ENCODE results near the gene CDH15. TPM values are rescaled to one million over a fixed set of nuclear protein-coding genes. Genes with fewer than 3 reads are reported as not detected.
A peak's percentile ranks its signal among the peaks of the same experiment; 100 is the strongest.
"Not testable (repeated sequence)": the region's sequence is repeated elsewhere in the genome, so short reads cannot be mapped to it uniquely, and the experiment has no call there.

Gene CDH15
- total RNA-seq, 2 experiments from 2014 or later, result not detected

DNA sequence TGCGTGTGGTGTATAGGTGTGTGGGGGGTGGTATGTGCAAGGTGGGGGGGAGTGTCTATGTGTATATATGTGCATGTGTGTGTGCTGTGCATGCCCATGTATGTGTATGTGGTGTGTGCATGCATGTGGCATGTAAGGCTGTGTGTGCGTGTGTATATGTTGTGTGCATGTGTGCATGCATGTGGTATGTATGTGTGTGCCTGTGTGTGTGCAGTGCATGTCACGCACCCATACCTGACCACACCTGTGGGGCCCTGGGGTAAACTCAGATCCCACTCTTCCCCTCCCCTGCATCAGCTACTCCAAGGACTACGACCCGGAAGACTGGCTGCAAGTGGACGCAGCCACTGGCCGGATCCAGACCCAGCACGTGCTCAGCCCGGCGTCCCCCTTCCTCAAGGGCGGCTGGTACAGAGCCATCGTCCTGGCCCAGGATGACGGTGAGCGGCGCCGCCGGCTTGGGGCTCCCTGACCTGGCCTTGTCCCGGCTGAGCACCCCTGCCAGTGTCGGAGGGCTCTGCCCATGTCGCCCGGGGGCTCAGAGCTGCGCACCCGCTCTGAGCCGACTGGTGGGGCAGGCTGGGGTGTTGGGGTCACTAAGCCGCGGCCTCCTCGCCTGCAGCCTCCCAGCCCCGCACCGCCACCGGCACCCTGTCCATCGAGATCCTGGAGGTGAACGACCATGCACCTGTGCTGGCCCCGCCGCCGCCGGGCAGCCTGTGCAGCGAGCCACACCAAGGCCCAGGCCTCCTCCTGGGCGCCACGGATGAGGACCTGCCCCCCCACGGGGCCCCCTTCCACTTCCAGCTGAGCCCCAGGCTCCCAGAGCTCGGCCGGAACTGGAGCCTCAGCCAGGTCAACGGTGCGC, 19.7 kb downstream of the CDH15 start:
- intact Hi-C loops (cut with micrococcal nuclease), result no loop called here
- DNase-seq, result no peak
- Mint-ChIP-seq H3K4me3 (peak overlapping the region; percentile 12), H3K4me1 (ENCODE audit: low read depth) (no peaks in the 10 kb centered on the region), H3K27ac (no peak overlapping the region), H3K9me3 (peaks cover 2% of the 10 kb centered on the region), H3K36me3 (no peaks in the 10 kb centered on the region), H3K27me3 (no peaks in the 10 kb centered on the region)
- ChIA-PET POLR2A (no interaction called here), CTCF (no interaction called here)

DNA sequence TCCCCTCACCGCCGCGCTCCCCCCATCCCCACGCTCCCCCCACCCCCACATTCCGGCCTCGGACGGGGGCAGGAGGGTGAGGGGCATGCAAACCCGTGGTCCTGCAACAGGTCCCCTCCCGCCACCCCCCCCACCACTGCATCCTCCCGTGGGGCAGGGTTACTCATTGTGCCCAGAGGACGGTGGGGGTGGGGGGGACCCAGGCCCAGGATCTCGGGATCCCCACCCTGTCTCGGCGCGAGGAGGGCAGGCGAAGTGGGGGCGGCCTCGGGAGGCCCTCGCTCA, 20.3 kb downstream of the CDH15 start:
- Mint-ChIP-seq H3K27me3 (no peaks in the 10 kb centered on the region), H3K27ac (no peak overlapping the region), H3K9me3 (peaks cover 2% of the 10 kb centered on the region), H3K4me1 (ENCODE audit: low read depth) (no peaks in the 10 kb centered on the region), H3K36me3 (no peaks in the 10 kb centered on the region), H3K4me3 (no peak overlapping the region)
- no peak for DNase-seq
- intact Hi-C loops (cut with micrococcal nuclease), result loop anchor here (1.0 kb wide), 1 partner anchor 21 kb away; the partner anchor contains the start of gene CDH15
- ChIA-PET CTCF (no interaction called here), POLR2A (no interaction called here)

DNA sequence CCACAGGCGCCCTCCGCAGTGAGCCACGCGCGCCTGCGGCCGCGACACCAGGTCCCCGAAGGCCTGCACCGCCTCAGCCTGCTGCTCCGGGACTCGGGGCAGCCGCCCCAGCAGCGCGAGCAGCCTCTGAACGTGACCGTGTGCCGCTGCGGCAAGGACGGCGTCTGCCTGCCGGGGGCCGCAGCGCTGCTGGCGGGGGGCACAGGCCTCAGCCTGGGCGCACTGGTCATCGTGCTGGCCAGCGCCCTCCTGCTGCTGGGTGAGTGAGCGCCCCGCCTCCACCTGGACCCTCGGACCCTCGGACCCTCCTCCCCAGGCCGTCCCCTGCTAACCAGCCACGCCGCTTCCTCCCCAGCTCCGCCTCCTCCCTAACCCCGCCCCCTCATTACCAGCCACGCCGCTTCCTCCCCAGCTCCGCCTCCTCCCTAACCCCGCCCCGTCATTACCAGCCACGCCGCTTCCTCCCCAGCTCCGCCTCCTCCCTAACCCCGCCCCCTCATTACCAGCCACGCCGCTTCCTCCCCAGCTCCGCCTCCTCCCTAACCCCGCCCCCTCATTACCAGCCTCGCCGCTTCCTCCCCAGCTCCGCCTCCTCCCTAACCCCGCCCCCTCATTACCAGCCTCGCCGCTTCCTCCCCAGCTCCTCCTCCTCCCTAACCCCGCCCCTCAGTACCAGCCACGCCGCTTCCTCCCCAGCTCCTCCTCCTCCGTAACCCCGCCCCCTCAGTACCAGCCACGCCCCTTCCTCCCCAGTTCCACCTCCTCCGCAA, 20.8 kb downstream of the CDH15 start:
- H3K36me3 Mint-ChIP-seq; H3K4me3 Mint-ChIP-seq; H3K27ac Mint-ChIP-seq; H3K4me1 Mint-ChIP-seq (ENCODE audit: low read depth); H3K9me3 Mint-ChIP-seq; H3K27me3 Mint-ChIP-seq: not testable (repeated sequence)
- ChIA-PET CTCF (interaction anchor here (0.6 to 0.7 kb wide), 2 partner anchors 24 to 455 kb away, joined by 3 to 9 read pairs; no protein-coding TSS in a partner anchor), POLR2A (interaction anchor here (0.7 to 1.4 kb wide), 3 partner anchors 9 to 336 kb away, joined by 3 to 4 read pairs (median 4); partner anchors contain the start of genes GALNS, TRAPPC2L and ZNF778)
- peak; percentile 90 for DNase-seq
- intact Hi-C loops (cut with micrococcal nuclease), result loop anchor here (1.0 kb wide), 1 partner anchor 21 kb away; the partner anchor contains the start of gene CDH15

DNA sequence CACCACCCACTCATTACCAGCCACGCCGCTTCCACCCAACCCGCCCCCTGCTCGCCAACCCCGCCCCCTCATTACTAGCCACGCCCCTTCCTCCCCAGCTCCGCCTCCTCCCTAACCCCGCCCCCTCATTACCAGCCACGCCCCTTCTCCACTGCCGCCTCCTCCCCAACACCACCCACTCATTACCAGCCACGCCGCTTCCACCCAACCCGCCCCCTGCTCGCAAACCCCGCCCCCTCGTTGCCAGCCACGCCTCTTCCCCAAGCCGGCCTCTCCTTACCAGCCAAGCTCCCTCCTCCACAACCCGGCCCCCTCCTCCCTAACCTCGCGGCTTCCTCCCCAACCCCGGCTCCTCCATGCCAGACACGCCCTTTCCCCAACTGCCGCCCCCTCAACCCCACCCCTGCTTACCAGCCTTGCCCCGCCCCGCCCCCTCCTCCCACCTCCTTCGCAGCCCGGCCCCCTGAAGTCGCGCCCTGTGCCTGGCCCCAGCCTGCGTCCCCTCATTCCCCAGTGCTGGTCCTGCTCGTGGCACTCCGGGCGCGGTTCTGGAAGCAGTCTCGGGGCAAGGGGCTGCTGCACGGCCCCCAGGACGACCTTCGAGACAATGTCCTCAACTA, 21.5 kb downstream of the CDH15 start:
- Mint-ChIP-seq H3K27ac (no peak overlapping the region), H3K36me3 (no peaks in the 10 kb centered on the region), H3K4me3 (no peak overlapping the region), H3K27me3 (no peaks in the 10 kb centered on the region), H3K9me3 (no peaks in the 10 kb centered on the region), H3K4me1 (ENCODE audit: low read depth) (no peaks in the 10 kb centered on the region)
- intact Hi-C loops (cut with micrococcal nuclease), result loop anchor here (1.0 kb wide), 1 partner anchor 22 kb away; the partner anchor contains the start of gene CDH15
- DNase-seq, result peak; percentile 74
- ChIA-PET POLR2A (interaction anchor here (0.9 to 1.4 kb wide), 2 partner anchors 9 to 336 kb away, joined by 3 to 4 read pairs; partner anchors contain the start of genes GALNS and TRAPPC2L), CTCF (interaction anchor here (0.7 kb wide), 1 partner anchor 23 kb away, joined by 9 read pairs; no protein-coding TSS in a partner anchor)

DNA sequence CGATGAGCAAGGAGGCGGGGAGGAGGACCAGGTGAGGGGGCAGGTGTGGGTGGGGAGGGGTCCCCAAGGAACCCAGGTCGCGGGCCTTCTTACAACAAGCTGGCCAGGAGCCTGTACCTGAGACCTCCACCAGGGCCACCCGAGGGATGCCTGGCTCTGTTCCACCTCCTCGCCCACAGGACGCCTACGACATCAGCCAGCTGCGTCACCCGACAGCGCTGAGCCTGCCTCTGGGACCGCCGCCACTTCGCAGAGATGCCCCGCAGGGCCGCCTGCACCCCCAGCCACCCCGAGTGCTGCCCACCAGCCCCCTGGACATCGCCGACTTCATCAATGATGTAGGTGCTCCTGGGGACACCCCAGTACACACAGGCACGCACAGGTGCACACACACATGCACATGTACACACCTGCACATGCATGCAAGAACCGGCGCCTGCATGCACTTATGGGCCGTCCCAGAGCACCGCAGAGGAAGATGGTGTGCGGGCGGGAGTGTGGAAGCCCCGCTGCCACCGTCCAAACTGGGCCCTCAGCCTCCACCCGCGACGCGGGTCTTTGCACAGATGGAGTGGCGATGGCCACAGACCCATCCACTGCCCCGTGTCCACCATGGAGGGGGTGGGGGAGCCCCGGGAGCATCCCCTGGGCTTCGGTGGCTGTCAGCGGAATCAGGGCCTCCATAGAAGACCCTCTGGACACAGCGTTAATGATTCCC, 22.2 kb downstream of the CDH15 start:
- no peak overlapping the region for H3K27ac Mint-ChIP-seq
- H3K4me3 Mint-ChIP-seq, result no peak overlapping the region
- no peaks in the 10 kb centered on the region for H3K36me3 Mint-ChIP-seq
- no peaks in the 10 kb centered on the region for H3K4me1 Mint-ChIP-seq (ENCODE audit: low read depth)
- intact Hi-C loops (cut with micrococcal nuclease), result no loop called here
- peak; percentile 16 for DNase-seq
- POLR2A ChIA-PET, result interaction anchor here (1.4 kb wide), 1 partner anchor 337 kb away, joined by 4 read pairs; the partner anchor contains the start of genes GALNS and TRAPPC2L
- H3K9me3 Mint-ChIP-seq, result no peaks in the 10 kb centered on the region
- CTCF ChIA-PET, result no interaction called here
- H3K27me3 Mint-ChIP-seq, result no peaks in the 10 kb centered on the region

DNA sequence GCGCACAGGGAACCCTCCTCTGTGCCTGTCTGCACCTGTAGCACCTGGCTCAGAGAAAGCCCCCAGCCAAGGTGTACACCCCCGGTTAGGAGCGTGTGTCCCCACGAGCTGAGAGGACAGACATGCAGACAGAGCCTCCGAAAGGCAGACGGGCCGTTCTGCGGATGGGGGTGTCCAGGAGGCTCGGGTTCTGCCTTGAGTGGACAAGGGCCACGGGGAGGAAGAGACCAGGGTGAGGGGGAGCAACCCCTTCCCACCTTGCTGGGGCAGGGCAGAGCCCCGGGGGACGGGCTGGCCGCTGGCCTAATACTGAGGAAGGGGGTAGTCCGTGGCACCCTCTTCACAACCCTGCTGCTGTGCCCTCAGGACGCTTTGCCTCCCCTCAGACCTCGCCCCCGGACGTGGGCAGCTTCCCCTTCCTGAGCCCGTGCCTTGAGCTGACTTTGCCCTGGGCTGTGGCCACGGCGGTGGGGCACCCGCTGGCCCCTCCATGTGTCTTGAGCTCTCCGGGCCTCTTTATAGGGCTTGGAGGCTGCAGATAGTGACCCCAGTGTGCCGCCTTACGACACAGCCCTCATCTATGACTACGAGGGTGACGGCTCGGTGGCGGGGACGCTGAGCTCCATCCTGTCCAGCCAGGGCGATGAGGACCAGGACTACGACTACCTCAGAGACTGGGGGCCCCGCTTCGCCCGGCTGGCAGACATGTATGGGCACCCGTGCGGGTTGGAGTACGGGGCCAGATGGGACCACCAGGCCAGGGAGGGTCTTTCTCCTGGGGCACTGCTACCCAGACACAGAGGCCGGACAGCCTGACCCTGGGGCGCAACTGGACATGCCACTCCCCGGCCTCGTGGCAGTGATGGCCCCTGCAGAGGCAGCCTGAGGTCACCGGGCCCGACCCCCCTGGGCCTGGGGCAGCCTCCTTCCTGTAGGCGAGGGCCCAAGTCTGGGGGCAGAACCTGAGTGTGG, 23.1 kb downstream of the CDH15 start:
- CTCF ChIA-PET, result no interaction called here
- DNase-seq, result no peak
- Mint-ChIP-seq H3K36me3 (no peaks in the 10 kb centered on the region), H3K4me1 (ENCODE audit: low read depth) (no peaks in the 10 kb centered on the region), H3K27ac (no peak overlapping the region), H3K9me3 (no peaks in the 10 kb centered on the region), H3K27me3 (peaks cover 5% of the 10 kb centered on the region), H3K4me3 (no peak overlapping the region)
- intact Hi-C loops (cut with micrococcal nuclease), result no loop called here
- POLR2A ChIA-PET, result no interaction called here

DNA sequence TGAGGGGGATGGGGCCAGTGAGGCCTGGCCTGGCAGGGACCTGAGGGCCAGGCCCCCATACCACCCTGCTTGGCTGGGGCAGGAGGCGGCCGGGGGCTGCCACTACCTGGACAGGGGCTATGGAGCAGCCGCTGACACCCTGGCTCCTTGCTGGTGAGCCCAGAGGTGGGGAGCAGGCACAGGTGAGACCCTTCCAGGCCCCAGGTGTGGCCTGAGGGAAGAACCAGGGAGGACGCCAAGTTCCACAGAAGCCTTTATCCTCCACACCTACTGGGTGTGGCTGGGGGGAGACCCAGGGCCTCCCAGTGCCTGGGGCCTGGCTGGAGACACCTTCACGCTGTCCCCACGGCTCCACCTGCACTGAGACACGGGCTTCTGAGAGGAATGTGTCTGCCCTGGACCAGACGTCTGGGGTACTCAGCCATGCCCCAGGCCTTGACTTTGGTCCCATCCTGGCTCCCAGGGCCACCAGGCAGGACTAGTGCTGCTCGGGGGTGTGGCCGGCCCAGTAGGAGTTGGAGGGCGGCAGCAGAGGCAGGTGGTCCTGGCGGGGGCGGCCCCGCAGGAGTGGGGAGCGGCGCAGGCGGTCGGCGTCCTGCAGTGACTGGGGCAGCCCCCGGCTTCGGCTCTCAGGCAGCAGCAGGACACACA, 24.1 kb downstream of the CDH15 start:
- intact Hi-C loops (cut with micrococcal nuclease), result no loop called here
- Mint-ChIP-seq H3K4me1 (ENCODE audit: low read depth) (peaks cover 8% of the 10 kb centered on the region), H3K4me3 (no peak overlapping the region), H3K27me3 (peaks cover 12% of the 10 kb centered on the region), H3K9me3 (no peaks in the 10 kb centered on the region), H3K27ac (no peak overlapping the region), H3K36me3 (no peaks in the 10 kb centered on the region)
- DNase-seq, result no peak
- CTCF ChIA-PET, result no interaction called here
- POLR2A ChIA-PET, result no interaction called here

DNA sequence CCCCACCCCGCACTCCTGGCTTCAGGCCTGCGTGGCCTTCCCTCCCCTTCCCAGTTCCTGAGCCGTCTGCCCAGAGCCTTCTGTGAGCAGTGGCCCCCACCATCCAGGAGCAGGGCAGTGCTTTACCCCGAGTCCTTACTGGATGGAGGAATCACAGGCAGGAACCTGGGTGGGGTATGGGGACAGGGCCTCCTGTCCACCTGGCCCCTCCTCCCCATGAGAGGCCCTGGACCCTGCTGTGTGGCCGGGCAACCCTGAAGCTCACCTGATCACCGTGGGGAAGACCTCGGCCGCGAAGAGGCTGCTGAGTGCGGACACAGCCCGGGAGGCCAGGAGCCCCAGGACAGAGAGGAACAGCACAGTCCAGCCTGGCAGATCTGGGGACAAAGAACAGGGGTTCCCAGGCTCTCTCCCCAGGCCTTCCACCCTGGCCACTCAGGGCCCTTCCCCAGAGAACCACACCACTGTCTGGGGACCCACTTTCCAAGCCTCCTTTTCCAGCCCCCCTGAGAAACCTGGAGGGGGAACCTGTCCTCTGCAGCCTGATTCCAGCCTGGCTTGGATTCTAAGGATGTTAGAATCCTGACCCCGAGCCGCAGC, 25.6 kb downstream of the CDH15 start:
- H3K36me3 Mint-ChIP-seq, result no peaks in the 10 kb centered on the region
- no peak overlapping the region for H3K4me3 Mint-ChIP-seq
- CTCF ChIA-PET, result no interaction called here
- POLR2A ChIA-PET, result no interaction called here
- no peak for DNase-seq
- H3K27ac Mint-ChIP-seq, result no peak overlapping the region
- no peaks in the 10 kb centered on the region for H3K9me3 Mint-ChIP-seq
- intact Hi-C loops (cut with micrococcal nuclease), result no loop called here
- peaks cover 10% of the 10 kb centered on the region for H3K4me1 Mint-ChIP-seq (ENCODE audit: low read depth)
- peaks cover 14% of the 10 kb centered on the region for H3K27me3 Mint-ChIP-seq

DNA sequence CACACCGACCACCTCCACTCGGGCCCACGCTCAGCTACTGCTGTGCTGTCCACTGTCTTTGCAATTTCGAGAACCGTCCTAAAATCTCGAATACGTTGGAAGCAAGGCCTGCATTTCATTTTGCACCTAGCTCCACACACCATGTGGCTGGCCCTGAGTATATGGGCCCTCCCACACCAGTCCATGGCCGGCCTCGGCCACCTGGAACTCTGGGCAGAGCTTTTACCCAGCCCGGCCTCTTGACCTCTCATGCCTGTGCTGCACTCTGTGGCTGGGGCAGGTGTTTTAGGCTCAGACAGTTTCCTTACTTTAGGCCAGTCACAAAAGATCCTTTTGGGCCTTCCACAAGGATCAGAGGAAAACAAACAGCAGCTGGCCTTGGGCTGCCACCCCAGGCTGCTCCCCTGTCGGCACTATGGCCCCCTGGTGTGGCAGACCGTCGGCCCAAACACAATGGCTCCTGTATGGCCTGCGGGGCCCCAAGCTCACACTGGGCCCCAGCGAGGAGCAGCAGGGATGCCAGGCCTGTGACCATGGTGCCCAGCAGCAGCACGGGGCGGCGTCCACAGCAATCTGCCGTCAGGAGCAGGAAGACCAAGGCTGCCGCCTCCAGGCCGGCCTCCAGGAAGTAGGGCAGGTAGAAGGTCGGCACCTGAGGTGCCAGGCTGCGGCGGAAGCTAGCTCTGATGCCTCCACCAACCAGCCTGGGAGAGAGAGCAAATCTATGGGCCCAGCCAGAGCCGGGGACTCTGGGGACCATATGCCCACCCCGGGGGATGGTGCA, 26.3 kb downstream of the CDH15 start:
- Mint-ChIP-seq H3K27me3 (peaks cover 20% of the 10 kb centered on the region), H3K36me3 (no peaks in the 10 kb centered on the region), H3K27ac (no peak overlapping the region), H3K4me1 (ENCODE audit: low read depth) (peaks cover 13% of the 10 kb centered on the region), H3K4me3 (no peak overlapping the region), H3K9me3 (no peaks in the 10 kb centered on the region)
- POLR2A ChIA-PET, result no interaction called here
- CTCF ChIA-PET, result no interaction called here
- intact Hi-C loops (cut with micrococcal nuclease), result no loop called here
- DNase-seq, result no peak

Measured in activated CD4-positive, alpha-beta memory T cell treated with anti-CD3 and anti-CD28 coated beads for 36 hours (primary cell).